Sigmoid colon (tissue), 7 donors: ENCODE measurements around the gene SOX2. TPM values are rescaled to one million over a fixed set of nuclear protein-coding genes. Genes with fewer than 3 reads are reported as not detected.

ENCODE experiments used
- DNase-seq: peaks from one replicate; pipeline ENCODE4 v3.0.0-alpha.2; 2019
- H3K27ac ChIP-seq, 4 donors: fragments of 200-600 bp; sonication (generic); one replicate each; pipeline ENCODE4 v1.5.1; 2016 to 2019; ENCODE audit warnings: mild to moderate bottlenecking in 1 of 4
- H3K27me3 ChIP-seq, 3 donors: fragments of 200-600 bp; sonication (generic); one replicate each; pipeline ENCODE4 v1.5.1; 2019; ENCODE audit warnings: mild to moderate bottlenecking in 1 of 3
- H3K36me3 ChIP-seq, 4 donors: fragments of 200-600 bp; sonication (generic); one replicate each; pipeline ENCODE4 v1.5.1; 2016 to 2019
- H3K4me1 ChIP-seq, 4 donors: fragments of 200-600 bp; sonication (generic); one replicate each; pipeline ENCODE4 v1.5.1; 2017 to 2019
- H3K4me3 ChIP-seq, 4 donors: fragments of 200-600 bp; sonication (generic); one replicate each; pipeline ENCODE4 v1.5.1; 2017 to 2019; ENCODE audit warnings: mild to moderate bottlenecking in 2 of 4, moderate library complexity in 1 of 4
- H3K9me3 ChIP-seq, 4 donors: fragments of 200-600 bp in 3 of 4; sonication (generic) in 3 of 4; one replicate each; pipeline versions ENCODE4 v1.5.1 to v1.6.1; 2013 to 2019
- CTCF ChIP-seq, 4 experiments: fragments of 450-650 bp in 3 of 4; fragments of 200-600 bp in 1 of 4; IDR thresholded peaks; one replicate each; pipeline ENCODE4 v1.5.1; 2016 to 2019; ENCODE audit warnings: antibody characterized with exemption in 4 of 4, mild to moderate bottlenecking in 3 of 4, moderate library complexity in 2 of 4
- EP300 ChIP-seq, 4 donors: sonication (generic); formaldehyde crosslinking; IDR thresholded peaks; one replicate each; pipeline ENCODE4 v1.6.1; 2017; ENCODE audit warnings: antibody characterized with exemption in 4 of 4
- POLR2A ChIP-seq, 2 donors: fragments of 450-650 bp; IDR thresholded peaks; one replicate each; pipeline ENCODE4 v1.6.1; 2016; ENCODE audit warnings: antibody characterized with exemption in 2 of 2, mild to moderate bottlenecking in 2 of 2, moderate library complexity in 2 of 2
- POLR2AphosphoS5 ChIP-seq, 4 donors: sonication (generic); formaldehyde crosslinking; IDR thresholded peaks; one replicate each; pipeline ENCODE4 v1.6.1; 2017; ENCODE audit warnings: antibody characterized with exemption in 4 of 4
- WGBS, 2 donors: extraction: QIAGEN DNeasy Blood & Tissue Kit; methylation state at CpG; one replicate each; pipeline ENCODE4 v1.1.7; 2013; 5-methylcytosine and 5-hydroxymethylcytosine counted together
- intact Hi-C: fragments of 100-400 bp; cut with DNase I; formaldehyde crosslinking; loops from one replicate; pipeline ENCODE4 v1.15.1; 2023
- polyA plus RNA-seq, 3 donors: library from polyadenylated mRNA; stranded (reverse); fragments of 200-250 nt; gene quantifications; one replicate each; pipeline ENCODE4 v1.2.3, GENCODE V29; 2013
- total RNA-seq, 4 donors: library from RNA; depleted of rRNA; stranded (reverse); fragments of >200 nt; gene quantifications; one replicate each; pipeline ENCODE4 v1.1.0, GENCODE V29; 2016
- donor health status: healthy with polysubstance abuse.
- donor health status: Bipolar disorder and iron deficiency.
- donor health status: healthy.

Gene SOX2
- total and polyA plus RNA-seq, 7 donors: 1.9 to 7.7 (median 6.9) TPM; not detected in 2

- WGBS, 2 donors: 35 to 76% methylated on average over 5 of the region's 5 CpGs
Observed at GRCh38 chr3:181752202-181752671, 40.5 kb downstream of the SOX2 start.

GRCh38 chr3:181753391-181753790 lies 41.7 kb downstream of the SOX2 start:
- no peak for DNase-seq
- 72 to 76% methylated on average over 3 of the region's 3 CpGs for WGBS, 2 donors
- intact Hi-C loops: no loop called here
- Histone ChIP-seq H3K27me3 (peaks cover 0 to 32% (median 11%) of the 10 kb centered on the region in 3 donors), H3K27ac (no peak overlapping the region), H3K4me3 (no peak overlapping the region), H3K36me3 (no peaks in the 10 kb centered on the region), H3K9me3 (no peaks in the 10 kb centered on the region), H3K4me1 (no peaks in the 10 kb centered on the region)
- TF ChIP-seq CTCF (IDR thresholded peaks at IDR 0.05): no peak
- TF ChIP-seq POLR2AphosphoS5 (IDR thresholded peaks at IDR 0.05): no peak
- TF ChIP-seq POLR2A (IDR thresholded peaks at IDR 0.05): no peak
- no peak for TF ChIP-seq EP300 (IDR thresholded peaks at IDR 0.05)

More at GRCh38 chr3:181752202-181752671, 40.5 kb downstream of the SOX2 start:
- Histone ChIP-seq H3K36me3 (no peaks in the 10 kb centered on the region), H3K27ac (no peak overlapping the region), H3K4me1 (no peaks in the 10 kb centered on the region), H3K9me3 (no peaks in the 10 kb centered on the region), H3K27me3 (peaks cover 0 to 31% (median 11%) of the 10 kb centered on the region in 3 donors), H3K4me3 (no peak overlapping the region)
- intact Hi-C loops: no loop called here
- no peak for DNase-seq
- TF ChIP-seq POLR2A (IDR thresholded peaks at IDR 0.05) (no peak), EP300 (IDR thresholded peaks at IDR 0.05) (no peak), CTCF (IDR thresholded peaks at IDR 0.05) (no peak), POLR2AphosphoS5 (IDR thresholded peaks at IDR 0.05) (no peak)

- Histone ChIP-seq H3K27ac (no peak overlapping the region), H3K36me3 (no peaks in the 10 kb centered on the region), H3K4me3 (no peak overlapping the region), H3K4me1 (no peaks in the 10 kb centered on the region), H3K9me3 (no peaks in the 10 kb centered on the region), H3K27me3 (peaks cover 0 to 37% (median 11%) of the 10 kb centered on the region in 3 donors)
- intact Hi-C loops: no loop called here
- WGBS, 2 donors: 40 to 50% methylated on average over 3 of the region's 3 CpGs
- TF ChIP-seq POLR2AphosphoS5 (IDR thresholded peaks at IDR 0.05) (no peak), EP300 (IDR thresholded peaks at IDR 0.05) (no peak), POLR2A (IDR thresholded peaks at IDR 0.05) (no peak), CTCF (IDR thresholded peaks at IDR 0.05) (no peak)
- DNase-seq: no peak
Observed at GRCh38 chr3:181755959-181756358, 44.2 kb downstream of the SOX2 start.

GRCh38 chr3:181756645-181757297 lies 45.0 kb downstream of the SOX2 start:
- 52 to 61% methylated on average over 3 of the region's 3 CpGs for WGBS, 2 donors

More at GRCh38 chr3:181756645-181757297, 45.0 kb downstream of the SOX2 start:
- H3K4me3 ChIP-seq: no peak overlapping the region
- no peak for TF ChIP-seq POLR2A (IDR thresholded peaks at IDR 0.05)
- no peak for TF ChIP-seq EP300 (IDR thresholded peaks at IDR 0.05)
- TF ChIP-seq CTCF (IDR thresholded peaks at IDR 0.05): no peak
- no peak for TF ChIP-seq POLR2AphosphoS5 (IDR thresholded peaks at IDR 0.05)
- DNase-seq: no peak
- intact Hi-C loops: no loop called here
- H3K36me3 ChIP-seq: no peaks in the 10 kb centered on the region
- H3K27ac ChIP-seq: no peak overlapping the region
- H3K27me3 ChIP-seq: peaks cover 0 to 37% (median 11%) of the 10 kb centered on the region in 3 donors
- H3K9me3 ChIP-seq: no peaks in the 10 kb centered on the region
- H3K4me1 ChIP-seq: no peaks in the 10 kb centered on the region
